Fibroblast of mammary gland (primary cell): Measurements from ENCODE around the gene NCEH1.

Source experiments
- DNase-seq: peaks from one replicate; pipeline ENCODE4 v3.0.0-alpha.2; 2010; ENCODE audit warnings: low read depth
- H3K4me3 ChIP-seq: 2 replicates; pipeline ENCODE4 v1.5.1; 2011; ENCODE audit warnings: low read depth, mild to moderate bottlenecking, low read length, moderate library complexity; ENCODE audit not compliant: control insufficient read depth
- TF ChIP-seq, protein P1 (sequence below): conservative IDR thresholded peaks from 2 replicates; pipeline ENCODE4 v1.5.1; 2011; ENCODE audit warnings: low read depth, low read length, inconsistent platforms; ENCODE audit not compliant: control insufficient read depth, insufficient read depth

NCEH1 gene

DNA sequence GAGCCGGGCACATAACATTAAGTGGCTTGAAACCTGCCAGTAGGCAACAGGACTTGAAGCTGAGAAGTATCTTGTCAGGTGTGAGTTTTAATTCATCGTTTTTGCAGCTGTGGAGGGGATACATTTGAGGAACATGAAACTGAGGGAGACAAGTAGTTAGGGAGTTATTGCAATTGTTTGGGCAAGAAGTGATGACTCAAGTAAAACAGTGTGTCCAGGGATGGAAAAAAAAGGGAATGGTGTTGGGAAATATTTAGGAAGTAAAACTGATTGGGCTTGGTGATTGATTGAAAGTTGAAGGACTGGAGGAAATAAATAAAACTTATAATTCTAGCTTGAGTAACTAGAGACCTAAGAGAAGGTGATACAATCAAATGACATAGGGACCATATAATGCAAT, 85.5 kb downstream of the NCEH1 start:
- peak; percentile 68 for DNase-seq
- TF ChIP-seq, protein P1, sequence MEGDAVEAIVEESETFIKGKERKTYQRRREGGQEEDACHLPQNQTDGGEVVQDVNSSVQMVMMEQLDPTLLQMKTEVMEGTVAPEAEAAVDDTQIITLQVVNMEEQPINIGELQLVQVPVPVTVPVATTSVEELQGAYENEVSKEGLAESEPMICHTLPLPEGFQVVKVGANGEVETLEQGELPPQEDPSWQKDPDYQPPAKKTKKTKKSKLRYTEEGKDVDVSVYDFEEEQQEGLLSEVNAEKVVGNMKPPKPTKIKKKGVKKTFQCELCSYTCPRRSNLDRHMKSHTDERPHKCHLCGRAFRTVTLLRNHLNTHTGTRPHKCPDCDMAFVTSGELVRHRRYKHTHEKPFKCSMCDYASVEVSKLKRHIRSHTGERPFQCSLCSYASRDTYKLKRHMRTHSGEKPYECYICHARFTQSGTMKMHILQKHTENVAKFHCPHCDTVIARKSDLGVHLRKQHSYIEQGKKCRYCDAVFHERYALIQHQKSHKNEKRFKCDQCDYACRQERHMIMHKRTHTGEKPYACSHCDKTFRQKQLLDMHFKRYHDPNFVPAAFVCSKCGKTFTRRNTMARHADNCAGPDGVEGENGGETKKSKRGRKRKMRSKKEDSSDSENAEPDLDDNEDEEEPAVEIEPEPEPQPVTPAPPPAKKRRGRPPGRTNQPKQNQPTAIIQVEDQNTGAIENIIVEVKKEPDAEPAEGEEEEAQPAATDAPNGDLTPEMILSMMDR, result no peak
- H3K4me3 ChIP-seq, result no peak overlapping the region

DNA sequence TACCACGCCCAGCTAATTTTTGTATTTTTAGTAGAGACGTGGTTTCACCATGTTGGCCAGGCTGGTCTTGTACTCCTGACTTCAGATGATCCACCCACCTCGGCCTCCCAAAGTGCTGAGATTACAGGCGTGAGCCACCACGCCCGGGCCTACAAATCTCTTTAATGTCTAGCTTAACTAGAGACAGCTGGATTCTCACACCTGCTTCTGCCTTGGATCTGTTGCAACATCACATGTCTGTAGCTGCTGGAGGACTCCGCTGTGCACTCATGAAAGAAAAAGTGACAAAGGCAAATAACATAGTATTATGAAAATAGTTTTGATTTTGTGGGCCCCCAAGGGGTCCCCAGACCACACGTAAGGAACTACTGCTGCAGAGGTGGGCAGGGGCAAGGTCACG, 85.9 kb downstream of the NCEH1 start:
- no peak for DNase-seq
- TF ChIP-seq, protein P1, result no peak
- no peak overlapping the region for H3K4me3 ChIP-seq

DNA sequence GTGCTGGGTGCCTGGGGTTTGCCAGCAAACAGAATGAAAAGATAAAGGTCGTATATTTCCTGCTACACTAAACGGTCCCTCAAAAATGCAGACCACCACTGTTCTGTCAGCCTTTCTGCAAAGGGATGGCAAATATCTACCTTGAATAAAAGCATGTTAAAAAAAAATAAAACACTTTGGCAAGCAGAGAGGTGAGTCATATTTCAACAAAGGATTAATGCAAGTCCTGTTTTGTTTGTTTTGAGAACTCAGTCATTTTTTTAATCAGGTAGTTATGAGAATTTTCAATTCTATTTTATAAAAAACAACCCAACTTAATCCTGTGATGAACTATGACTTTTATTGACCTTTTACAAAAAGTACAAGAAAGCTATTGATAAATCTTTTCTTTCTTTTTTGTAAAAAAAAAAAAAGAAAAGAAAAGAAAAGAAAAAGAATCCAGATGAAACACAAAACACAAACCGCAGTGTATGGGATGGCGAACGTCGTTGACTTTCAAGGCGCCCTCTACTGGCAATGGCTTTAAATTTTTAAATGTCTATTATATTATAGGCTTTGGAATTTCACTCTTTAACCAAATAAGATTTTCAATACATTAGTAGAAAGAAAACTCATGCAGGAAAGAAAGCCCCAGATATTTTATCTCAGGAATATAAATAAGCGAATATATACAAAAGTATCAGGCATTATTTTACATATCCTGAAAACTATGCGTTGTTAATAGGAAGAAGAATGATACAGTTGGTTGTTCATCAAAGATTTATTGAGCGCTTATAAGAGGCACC, 87.8 kb downstream of the NCEH1 start:
- TF ChIP-seq, protein P1, result peak; percentile 68
- DNase-seq, result peak; percentile 75
- no peak overlapping the region for H3K4me3 ChIP-seq

DNA sequence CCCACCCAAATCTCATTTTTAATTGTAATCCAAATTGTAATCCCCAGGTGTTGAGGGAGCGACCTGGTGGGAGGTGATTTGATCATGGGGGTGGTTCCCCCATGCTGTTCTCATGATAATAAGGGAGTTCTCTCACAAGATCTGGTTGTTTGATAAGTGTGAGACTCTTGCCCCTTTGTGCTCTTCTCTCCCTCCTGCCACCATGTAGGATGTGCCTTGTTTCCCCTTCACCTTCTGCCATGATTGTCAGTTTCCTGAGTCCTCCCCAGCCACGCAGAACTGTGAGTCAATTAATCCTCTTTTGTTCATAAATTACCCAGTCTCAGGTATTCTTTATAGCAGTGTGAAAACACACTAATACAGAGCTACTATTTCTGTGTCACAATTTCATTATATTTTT, 88.7 kb downstream of the NCEH1 start:
- H3K4me3 ChIP-seq, result no peak overlapping the region
- DNase-seq, result no peak
- TF ChIP-seq, protein P1, result no peak

DNA sequence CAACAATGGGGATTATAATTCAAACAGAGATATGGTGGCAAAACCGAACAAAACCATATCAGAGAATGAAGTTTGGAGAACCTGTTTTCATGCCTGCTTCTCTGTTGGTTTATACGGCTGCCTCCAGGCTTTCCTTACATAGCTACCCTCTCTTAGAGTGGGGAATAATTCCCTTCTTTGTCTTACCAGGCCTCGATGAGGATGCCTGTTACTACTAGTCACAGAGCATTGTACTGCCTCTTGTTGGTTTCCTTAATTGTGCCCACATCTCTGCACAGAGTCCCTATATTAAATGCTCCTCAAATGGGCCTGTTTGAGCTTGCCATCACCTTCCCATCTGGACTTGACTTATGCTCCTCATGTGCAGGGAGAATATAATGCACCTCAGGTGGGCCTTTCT, 92.9 kb downstream of the NCEH1 start:
- DNase-seq, result no peak
- H3K4me3 ChIP-seq, result no peak overlapping the region
- TF ChIP-seq, protein P1, result no peak

DNA sequence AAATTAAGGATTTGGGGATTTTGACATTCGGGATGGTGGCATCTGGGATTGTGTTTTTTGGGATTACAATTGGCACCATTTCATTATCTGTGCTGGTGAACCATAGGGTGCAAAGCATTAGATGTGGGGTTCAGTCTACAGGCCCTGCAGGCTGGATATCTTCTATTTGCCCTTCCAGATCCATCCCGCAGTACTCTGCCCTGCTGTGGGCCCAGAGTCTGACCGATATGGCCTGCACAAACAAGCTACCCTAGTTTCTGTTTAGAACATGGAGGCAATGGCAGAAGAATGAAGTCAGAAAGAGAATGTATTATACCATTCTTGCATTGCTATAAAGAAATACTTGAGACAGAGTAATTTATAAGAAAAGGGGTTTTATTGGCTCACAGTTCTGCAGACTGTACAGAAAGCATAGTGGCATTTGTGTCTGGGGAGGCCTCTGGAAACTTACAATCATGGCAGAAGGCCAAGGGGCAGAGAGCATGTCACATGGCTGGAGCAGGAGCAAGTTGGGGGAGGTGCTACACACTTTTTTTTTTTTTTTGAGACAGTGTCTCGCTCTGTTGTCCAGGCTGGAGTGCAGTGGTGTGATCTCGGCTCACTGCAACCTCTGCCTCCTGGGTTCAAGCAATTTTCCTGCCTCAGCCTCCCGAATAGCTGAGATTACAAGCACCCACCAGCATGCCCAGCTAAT, 93.7 kb downstream of the NCEH1 start:
- TF ChIP-seq, protein P1, result no peak
- DNase-seq, result no peak
- no peak overlapping the region for H3K4me3 ChIP-seq
